OCI-LY7 (cell line): Measurements from ENCODE around the gene CA5B. TPM values are rescaled to one million over a fixed set of nuclear protein-coding genes. Genes with fewer than 3 reads are reported as not detected.
"Not testable (repeated sequence)": the region's sequence is repeated elsewhere in the genome, so short reads cannot be mapped to it uniquely, and the experiment has no call there.

ENCODE experiments used
- BruUV-seq: library from RNA; stranded (reverse); fragments of 400-500 nt; replicated peaks from 2 replicates; lab custom pipeline; 2021; lab: Mats Ljungman, UMichigan
- CTCF ChIA-PET: fragments of 300-600 bp; sonication (Branson Sonifier 250); formaldehyde crosslinking; loops from one replicate; lab custom pipeline; 2022; ENCODE audit warnings: antibody characterized with exemption; ENCODE audit not compliant: unreplicated experiment; lab: Charles Lee
- POLR2A ChIA-PET: fragments of 300-600 bp; sonication (Branson Sonifier 250); formaldehyde crosslinking; loops from one replicate; lab custom pipeline; 2022; ENCODE audit warnings: antibody characterized with exemption; lab: Charles Lee
- DNase-seq: peaks from one replicate; pipeline ENCODE4 v3.0.0-alpha.2; 2015; ENCODE audit warnings: low spot score
- H2AFZ ChIP-seq: fragments of 200-600 bp; sonication (generic), shearing (Covaris generic); 2 replicates; pipeline ENCODE4 v1.6.1; 2014; ENCODE audit warnings: mild to moderate bottlenecking, antibody characterized with exemption, low read length, moderate library complexity
- H3K27ac ChIP-seq: fragments of 200-600 bp; sonication (generic); 2 replicates; pipeline ENCODE4 v1.5.1; 2014; ENCODE audit warnings: mixed run types, low read depth, mild to moderate bottlenecking, moderate library complexity, low read length, inconsistent platforms; ENCODE audit not compliant: poor library complexity, severe bottlenecking
- H3K36me3 ChIP-seq: fragments of 200-600 bp; sonication (generic); 2 replicates; pipeline ENCODE4 v1.6.1; 2014; ENCODE audit warnings: mild to moderate bottlenecking, antibody characterized with exemption, low read length, moderate library complexity, mixed read lengths; ENCODE audit not compliant: insufficient read depth
- H3K4me1 ChIP-seq: fragments of 200-600 bp; sonication (generic); 2 replicates; pipeline ENCODE4 v1.5.1; 2014; ENCODE audit warnings: mild to moderate bottlenecking, low read length; ENCODE audit not compliant: insufficient read depth, poor library complexity, severe bottlenecking
- H3K4me2 ChIP-seq: fragments of 200-600 bp; sonication (generic); 2 replicates; pipeline ENCODE4 v1.6.1; 2014; ENCODE audit warnings: mild to moderate bottlenecking, low read length
- H3K4me3 ChIP-seq: fragments of 200-600 bp; sonication (generic); 2 replicates; pipeline ENCODE4 v1.5.1; 2014; ENCODE audit warnings: mild to moderate bottlenecking, low read depth, low read length; ENCODE audit not compliant: poor library complexity, severe bottlenecking
- H3K79me2 ChIP-seq: fragments of 200-600 bp; sonication (generic); 2 replicates; pipeline ENCODE4 v1.6.1; 2016; ENCODE audit warnings: low read depth, mild to moderate bottlenecking, low read length, moderate library complexity, mixed read lengths; ENCODE audit not compliant: insufficient read depth
- H3K9me2 ChIP-seq: fragments of 200-600 bp; sonication (generic); 2 replicates; pipeline ENCODE4 v1.6.1; 2016; ENCODE audit warnings: mild to moderate bottlenecking, low read length, mixed read lengths; ENCODE audit not compliant: insufficient read depth
- H3K9me3 ChIP-seq: fragments of 200-600 bp; sonication (generic); 2 replicates; pipeline ENCODE4 v1.6.1; 2014; ENCODE audit warnings: mild to moderate bottlenecking, mixed run types, low read length, mixed read lengths
- H4K20me1 ChIP-seq: fragments of 200-600 bp; sonication (generic); 2 replicates; pipeline ENCODE4 v1.6.1; 2014; ENCODE audit warnings: mild to moderate bottlenecking, antibody characterized with exemption, low read length, moderate library complexity, mixed read lengths; ENCODE audit not compliant: insufficient read depth
- EZH2phosphoT487 ChIP-seq: fragments of 200-600 bp; sonication (generic); IDR thresholded peaks from 2 replicates; pipeline ENCODE4 v1.6.1; 2018; ENCODE audit warnings: low read depth, borderline replicate concordance, mild to moderate bottlenecking, mixed run types, antibody characterized with exemption, low read length, moderate library complexity, mixed read lengths
- intact Hi-C: fragments of 100-400 bp; cut with micrococcal nuclease; formaldehyde crosslinking; loops from one replicate; pipeline ENCODE4 v1.10.0; 2022; ENCODE audit not compliant: unreplicated experiment
- total RNA-seq, 2 experiments: library from RNA; depleted of rRNA in 1 of 2; stranded (reverse); fragments of >200 nt in 1 of 2; shearing (Covaris generic) in 1 of 2; gene quantifications; 2 replicates each; pipeline ENCODE4 v1.2.3, GENCODE V29; 2014 to 2022
- TF ChIP-seq, protein P1 (sequence below): fragments of 200-600 bp; sonication (generic); conservative IDR thresholded peaks from 2 replicates; pipeline ENCODE4 v1.5.1; 2014; ENCODE audit warnings: mild to moderate bottlenecking, antibody characterized with exemption, low read length, moderate library complexity, mixed read lengths

The CA5B gene
- total RNA-seq, 2 experiments from 2014 or later, result 3.1 to 6.2 TPM

DNA sequence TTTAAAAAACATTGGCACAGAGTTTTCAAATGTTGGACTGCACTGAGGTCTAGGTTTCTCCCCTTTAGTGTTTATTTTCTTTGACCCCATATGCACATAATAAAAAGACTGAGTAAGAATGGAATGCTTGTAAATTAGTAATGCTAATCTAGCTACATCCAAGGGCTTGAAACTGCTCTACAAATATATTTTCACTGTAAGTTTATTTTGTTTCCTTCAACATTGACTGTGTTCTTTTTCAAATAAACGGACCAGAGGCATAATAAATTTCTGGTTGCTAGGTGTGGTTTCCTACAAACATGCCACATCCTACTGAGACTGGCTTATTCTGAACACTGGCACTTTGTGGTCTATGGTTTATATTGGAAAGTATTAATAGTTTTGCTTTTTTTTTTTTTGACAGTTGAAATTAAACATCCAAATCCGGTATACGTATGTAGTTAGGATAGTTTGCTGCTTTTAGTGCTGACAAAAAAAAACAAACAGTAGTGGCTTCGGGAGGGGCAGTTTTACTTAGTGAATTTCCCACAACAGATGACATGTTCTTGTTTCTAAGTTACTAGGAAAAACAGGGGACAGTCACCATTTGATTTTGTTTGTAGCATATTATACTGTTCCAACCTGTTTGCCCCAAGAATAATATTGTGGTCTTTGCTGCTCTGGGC is 13.2 kb downstream of the CA5B start:
- Histone ChIP-seq H3K4me3 (no peak overlapping the region), H2AFZ (no peak overlapping the region), H3K36me3 (no peaks in the 10 kb centered on the region), H4K20me1 (no peaks in the 10 kb centered on the region), H3K9me2 (no peaks in the 10 kb centered on the region), H3K27ac (no peak overlapping the region), H3K9me3 (no peaks in the 10 kb centered on the region), H3K4me1 (peaks cover 13% of the 10 kb centered on the region), H3K79me2 (no peaks in the 10 kb centered on the region), H3K4me2 (no peak overlapping the region)
- ChIA-PET CTCF (no interaction called here), POLR2A (interaction anchor here (2.8 kb wide), 1 partner anchor 13 kb away, joined by 11 read pairs; the partner anchor contains the start of gene CA5B)
- TF ChIP-seq, protein P1, sequence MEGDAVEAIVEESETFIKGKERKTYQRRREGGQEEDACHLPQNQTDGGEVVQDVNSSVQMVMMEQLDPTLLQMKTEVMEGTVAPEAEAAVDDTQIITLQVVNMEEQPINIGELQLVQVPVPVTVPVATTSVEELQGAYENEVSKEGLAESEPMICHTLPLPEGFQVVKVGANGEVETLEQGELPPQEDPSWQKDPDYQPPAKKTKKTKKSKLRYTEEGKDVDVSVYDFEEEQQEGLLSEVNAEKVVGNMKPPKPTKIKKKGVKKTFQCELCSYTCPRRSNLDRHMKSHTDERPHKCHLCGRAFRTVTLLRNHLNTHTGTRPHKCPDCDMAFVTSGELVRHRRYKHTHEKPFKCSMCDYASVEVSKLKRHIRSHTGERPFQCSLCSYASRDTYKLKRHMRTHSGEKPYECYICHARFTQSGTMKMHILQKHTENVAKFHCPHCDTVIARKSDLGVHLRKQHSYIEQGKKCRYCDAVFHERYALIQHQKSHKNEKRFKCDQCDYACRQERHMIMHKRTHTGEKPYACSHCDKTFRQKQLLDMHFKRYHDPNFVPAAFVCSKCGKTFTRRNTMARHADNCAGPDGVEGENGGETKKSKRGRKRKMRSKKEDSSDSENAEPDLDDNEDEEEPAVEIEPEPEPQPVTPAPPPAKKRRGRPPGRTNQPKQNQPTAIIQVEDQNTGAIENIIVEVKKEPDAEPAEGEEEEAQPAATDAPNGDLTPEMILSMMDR, result no peak
- TF ChIP-seq EZH2phosphoT487, result no peak
- intact Hi-C loops, result no loop called here
- no TSS peak for BruUV-seq
- DNase-seq, result no peak

DNA sequence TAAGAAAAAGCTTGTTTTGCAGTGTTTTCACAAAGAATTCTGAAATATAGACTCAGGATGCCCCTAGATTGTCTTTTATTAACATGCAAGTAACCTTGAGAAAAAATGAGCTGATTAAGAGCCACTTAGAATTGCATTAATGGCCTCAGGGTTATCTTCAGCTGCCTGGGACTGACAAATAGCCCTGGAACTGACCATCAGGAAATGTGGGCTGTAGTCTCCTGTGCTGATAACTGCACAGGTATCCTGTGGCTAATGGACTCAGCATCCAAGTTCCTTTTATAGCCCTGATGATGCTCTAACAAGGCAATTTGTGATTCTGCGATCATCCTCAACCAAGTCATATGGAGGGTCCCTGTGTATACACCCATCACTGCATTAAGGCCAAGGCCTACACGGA is 17.0 kb downstream of the CA5B start:
- no peaks in the 10 kb centered on the region for H3K36me3 ChIP-seq
- intact Hi-C loops, result no loop called here
- H3K4me3 ChIP-seq, result no peak overlapping the region
- no TSS peak for BruUV-seq
- peaks cover 6% of the 10 kb centered on the region for H3K4me1 ChIP-seq
- DNase-seq, result no peak
- H2AFZ ChIP-seq, result no peak overlapping the region
- H3K4me2 ChIP-seq, result no peak overlapping the region
- H3K79me2 ChIP-seq, result no peaks in the 10 kb centered on the region
- no peak overlapping the region for H3K27ac ChIP-seq
- ChIA-PET CTCF (no interaction called here), POLR2A (interaction anchor here (0.8 kb wide), 1 partner anchor 35 kb away, joined by 3 read pairs; no protein-coding TSS in a partner anchor)
- no peak for TF ChIP-seq EZH2phosphoT487
- TF ChIP-seq, protein P1, result no peak
- H3K9me3 ChIP-seq, result no peaks in the 10 kb centered on the region
- no peaks in the 10 kb centered on the region for H4K20me1 ChIP-seq
- H3K9me2 ChIP-seq, result no peaks in the 10 kb centered on the region

DNA sequence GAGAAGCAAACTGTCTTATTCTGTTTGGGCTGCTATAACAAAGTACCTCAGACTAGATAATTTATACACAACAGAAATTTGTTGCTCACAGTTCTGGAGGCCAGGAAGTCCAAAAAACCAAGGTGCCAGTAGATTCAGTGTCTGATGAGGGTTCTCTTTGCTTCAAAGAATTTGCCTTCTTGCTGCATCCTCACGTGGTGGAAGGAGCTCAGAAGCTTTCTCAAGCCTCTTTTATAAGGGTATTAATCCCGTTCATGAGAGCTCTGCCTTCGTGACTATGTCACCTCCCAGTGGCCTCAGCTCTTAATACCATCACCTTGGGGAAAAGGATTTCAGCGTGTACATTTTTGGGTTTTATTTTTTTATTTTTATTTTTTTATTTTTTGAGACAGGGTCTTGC is 20.1 kb downstream of the CA5B start:
- ChIA-PET CTCF (no interaction called here), POLR2A (interaction anchor here (1.1 to 1.2 kb wide), 2 partner anchors 33 to 219 kb away, joined by 3 read pairs; partner anchors contain the start of gene ZRSR2)
- H3K27ac ChIP-seq, result no peak overlapping the region
- H3K4me2 ChIP-seq, result no peak overlapping the region
- H3K79me2 ChIP-seq, result no peaks in the 10 kb centered on the region
- TF ChIP-seq, protein P1, result no peak
- no peak for TF ChIP-seq EZH2phosphoT487
- no peak overlapping the region for H2AFZ ChIP-seq
- no peaks in the 10 kb centered on the region for H3K4me1 ChIP-seq
- no peaks in the 10 kb centered on the region for H3K9me3 ChIP-seq
- H3K36me3 ChIP-seq, result no peaks in the 10 kb centered on the region
- no peak for DNase-seq
- no peaks in the 10 kb centered on the region for H3K9me2 ChIP-seq
- intact Hi-C loops, result no loop called here
- BruUV-seq, result no TSS peak
- H4K20me1 ChIP-seq, result no peaks in the 10 kb centered on the region
- no peak overlapping the region for H3K4me3 ChIP-seq

DNA sequence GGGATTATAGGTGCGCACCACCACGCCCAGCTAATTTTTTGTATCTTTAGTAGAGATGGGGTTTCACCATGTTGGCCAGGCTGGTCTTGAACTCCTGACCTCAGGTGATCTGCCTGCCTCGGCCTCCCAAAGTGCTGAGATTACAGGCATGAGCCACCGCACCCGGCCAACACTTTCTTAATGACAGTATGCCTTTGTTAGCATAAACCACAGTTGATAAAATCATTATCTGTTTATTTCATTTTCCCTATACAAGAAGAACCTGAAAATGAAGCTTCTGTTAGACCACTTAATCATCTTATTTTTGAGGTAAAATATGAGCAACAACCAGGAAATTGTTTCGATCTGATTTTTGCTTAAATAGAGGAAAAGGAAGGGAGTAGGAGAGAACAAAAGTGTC is 21.8 kb downstream of the CA5B start:
- H3K79me2 ChIP-seq, result not testable (repeated sequence)

More for the DNA sequence above, 21.8 kb downstream of the CA5B start:
- intact Hi-C loops, result loop anchor here (2.0 to 10.0 kb wide), 3 partner anchors 171 to 685 kb away; no protein-coding TSS in a partner anchor
- H3K9me3 ChIP-seq, CTCF ChIA-PET, H3K4me1 ChIP-seq, H3K9me2 ChIP-seq, H2AFZ ChIP-seq, DNase-seq, BruUV-seq, H3K4me2 ChIP-seq, H3K36me3 ChIP-seq, H3K4me3 ChIP-seq, H3K27ac ChIP-seq, H4K20me1 ChIP-seq: not testable (repeated sequence)
- POLR2A ChIA-PET, result interaction anchor here (0.5 to 0.6 kb wide), 2 partner anchors 10 to 13 kb away, joined by 3 to 6 read pairs; no protein-coding TSS in a partner anchor
